Renal cortex interstitium (tissue), 11 donors: ENCODE results near the gene RPL22. TPM values are rescaled to one million over a fixed set of nuclear protein-coding genes. Genes with fewer than 3 reads are reported as not detected.

Source experiments
- DNase-seq, 11 donors: peaks; one replicate each; pipeline ENCODE4 v3.0.0-alpha.2; 2013; ENCODE audit warnings: low read depth in 9 of 11, low spot score in 4 of 11; ENCODE audit errors: extremely low read depth in 1 of 11
- polyA plus RNA-seq, 3 donors: library from polyadenylated mRNA; unstranded; fragments of 120-200 nt; gene quantifications; one replicate each; pipeline ENCODE4 v1.2.1, GENCODE V29; 2013; ENCODE audit not compliant: insufficient read length in 3 of 3

Gene RPL22
- polyA plus RNA-seq, 3 donors = 559 to 669 (median 607) TPM

DNA sequence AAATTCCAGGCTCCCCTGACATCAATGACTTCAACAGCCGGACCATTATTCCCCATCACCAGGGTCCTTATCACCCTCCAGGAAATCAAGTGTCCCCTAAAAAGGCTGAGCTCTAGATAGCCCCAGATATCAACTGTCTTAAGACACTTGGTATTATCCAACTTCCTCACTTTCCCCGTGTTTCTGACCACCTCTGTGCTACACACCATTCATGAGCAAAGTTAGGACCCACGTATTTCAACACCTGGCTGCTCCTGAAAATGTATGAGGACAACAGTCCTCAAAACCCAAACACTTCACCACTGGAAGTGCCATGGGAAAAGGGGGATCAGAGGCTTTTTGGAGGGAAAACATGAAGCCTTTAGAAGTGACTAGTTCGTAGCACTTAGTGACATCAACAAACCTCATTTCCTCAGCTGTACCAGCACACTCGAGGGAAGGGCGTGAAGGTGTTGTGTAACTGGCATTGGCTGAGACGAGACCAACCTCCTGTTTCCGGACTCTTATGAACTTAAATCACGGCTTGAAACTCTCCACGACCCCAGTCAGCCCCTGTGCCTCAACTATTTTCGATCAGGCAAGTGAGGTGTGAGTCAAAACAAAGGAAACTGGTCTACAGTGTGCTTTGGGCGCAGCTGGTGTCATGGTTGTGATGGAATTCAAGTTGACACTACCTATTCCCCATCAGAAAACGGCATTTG, 15.2 kb downstream of the RPL22 start:
- DNase-seq = no peak

DNA sequence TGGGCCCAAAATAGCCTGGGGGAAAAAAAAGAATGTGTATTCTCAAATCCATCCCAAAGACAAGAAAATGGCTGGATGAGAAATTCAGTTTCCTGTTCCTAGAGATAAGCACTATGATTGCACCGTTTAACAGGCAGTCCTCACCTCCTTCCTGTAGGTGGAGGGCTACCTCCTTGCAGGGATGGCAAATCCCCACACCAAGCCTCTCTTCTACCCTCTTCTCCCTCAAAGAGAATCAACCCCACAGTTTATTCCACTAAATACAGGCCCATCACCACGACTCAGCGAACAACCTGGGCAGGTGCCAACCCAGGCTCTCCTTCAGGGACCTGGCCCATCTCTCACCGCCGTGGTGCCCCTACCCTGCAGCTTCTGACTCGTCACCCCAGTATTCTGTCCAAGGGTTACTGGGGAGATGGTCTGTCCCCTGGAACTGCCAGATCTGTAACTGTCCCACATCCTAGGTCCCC, 15.8 kb downstream of the RPL22 start:
- DNase-seq = no peak

DNA sequence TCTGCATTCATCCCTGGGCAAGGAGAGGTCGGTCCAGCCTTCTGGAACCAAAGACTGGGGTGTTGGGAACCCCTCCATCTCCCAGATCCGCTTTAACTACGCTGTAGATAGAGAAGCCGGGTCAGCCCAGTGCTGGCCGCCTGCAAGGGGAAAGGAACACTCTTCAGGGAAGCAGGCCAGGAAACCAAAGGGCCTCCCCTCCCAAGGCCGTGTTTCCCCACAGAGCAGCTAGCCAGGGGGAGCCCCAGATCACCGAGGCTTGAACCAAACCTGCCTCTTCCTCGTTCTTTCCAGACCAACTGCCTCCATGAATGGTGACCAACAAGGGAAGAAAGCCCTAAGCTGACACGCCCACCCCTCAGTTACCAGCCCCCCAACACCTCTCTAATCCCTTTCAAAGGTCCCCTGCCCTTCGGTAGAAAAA, 18.0 kb downstream of the RPL22 start:
- no peak for DNase-seq

DNA sequence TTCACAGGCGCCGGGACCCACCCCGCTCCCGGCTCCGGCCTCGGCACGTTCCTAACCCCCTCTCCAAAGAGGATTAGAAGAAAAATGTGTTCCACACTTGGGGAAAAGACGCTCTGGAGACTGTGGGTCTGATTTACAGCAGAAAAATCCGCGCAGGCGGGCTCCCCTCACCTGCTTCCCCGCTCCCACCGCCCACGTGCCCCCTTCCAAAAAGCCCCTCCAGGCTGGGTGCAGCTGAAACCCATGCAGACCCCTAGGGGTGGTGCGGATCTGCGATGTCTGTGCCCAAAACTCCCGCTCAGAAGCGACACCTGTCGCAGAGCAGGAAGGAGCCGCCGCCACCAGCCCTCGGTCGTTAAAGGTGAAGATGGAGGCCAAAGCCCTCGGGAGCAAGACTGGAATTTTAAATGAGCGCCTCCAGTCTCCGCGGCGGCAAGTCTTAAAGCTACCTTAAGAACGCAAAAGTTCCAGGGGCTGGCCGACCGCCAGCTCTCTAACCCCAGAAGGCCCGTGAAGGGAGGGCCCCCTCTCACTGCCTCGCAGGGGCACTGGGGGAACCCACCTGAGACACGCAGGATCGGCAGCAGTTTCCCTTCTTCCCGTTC, 18.6 kb downstream of the RPL22 start:
- DNase-seq = no peak

DNA sequence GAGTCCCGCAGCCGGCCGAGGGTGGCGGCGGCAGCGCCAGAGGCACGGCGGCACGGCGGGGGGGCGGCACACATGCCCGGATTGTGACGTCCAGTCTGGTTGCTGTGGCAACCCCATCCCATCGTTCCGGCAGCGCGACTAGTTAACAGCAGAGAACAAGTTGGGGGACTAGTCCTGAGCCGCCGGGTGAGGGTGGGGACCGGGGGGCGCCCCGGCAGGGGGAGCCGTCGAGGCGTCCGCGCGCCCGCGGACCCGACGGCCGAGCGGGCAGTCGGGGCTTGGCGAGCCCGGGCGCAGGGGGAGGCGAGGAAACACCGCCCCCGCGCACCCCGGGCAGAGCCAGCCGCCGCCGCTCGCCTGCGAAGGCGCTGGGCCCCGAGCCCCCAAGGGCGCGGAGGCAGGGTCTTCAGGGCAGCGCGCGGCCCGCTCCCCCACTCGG, 19.1 kb downstream of the RPL22 start, which contains the start of gene CHD5:
TSS of gene CHD5 (minus strand) at position 54 of the 439 bp plus-strand sequence. CDS start 298 bp downstream, outside the sequence.
- no peak for DNase-seq

DNA sequence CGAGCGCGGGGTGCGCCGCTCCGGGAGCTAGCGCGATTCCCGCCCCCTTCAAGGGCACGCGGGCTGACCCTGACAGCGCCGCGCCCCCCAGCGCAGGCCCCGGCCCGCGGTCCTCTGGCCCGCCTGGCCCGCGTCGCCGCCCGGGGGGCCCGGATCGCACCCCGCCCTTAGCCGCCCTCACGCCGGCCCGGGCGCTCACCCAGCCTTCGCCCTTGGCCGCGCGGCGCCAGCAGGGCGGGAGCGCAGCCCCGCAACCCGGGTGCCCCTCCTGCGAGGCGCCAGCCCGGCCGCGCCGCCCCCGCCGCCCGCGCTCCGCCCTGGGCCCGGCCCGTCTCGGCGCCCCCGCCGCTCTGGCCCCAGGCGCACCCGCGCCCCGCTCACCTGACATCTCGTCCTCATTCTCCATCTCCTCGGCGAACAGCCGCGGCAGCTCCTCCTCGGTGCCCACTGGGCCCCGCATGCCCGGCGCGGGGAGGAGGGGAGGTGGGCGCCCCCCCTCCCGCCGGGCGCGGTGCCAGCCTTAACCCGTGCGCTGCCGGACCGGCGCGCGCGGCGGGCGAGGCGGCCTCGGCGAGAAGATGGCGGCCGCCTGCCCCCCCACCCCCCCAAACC, 19.7 kb downstream of the RPL22 start:
- no peak for DNase-seq

DNA sequence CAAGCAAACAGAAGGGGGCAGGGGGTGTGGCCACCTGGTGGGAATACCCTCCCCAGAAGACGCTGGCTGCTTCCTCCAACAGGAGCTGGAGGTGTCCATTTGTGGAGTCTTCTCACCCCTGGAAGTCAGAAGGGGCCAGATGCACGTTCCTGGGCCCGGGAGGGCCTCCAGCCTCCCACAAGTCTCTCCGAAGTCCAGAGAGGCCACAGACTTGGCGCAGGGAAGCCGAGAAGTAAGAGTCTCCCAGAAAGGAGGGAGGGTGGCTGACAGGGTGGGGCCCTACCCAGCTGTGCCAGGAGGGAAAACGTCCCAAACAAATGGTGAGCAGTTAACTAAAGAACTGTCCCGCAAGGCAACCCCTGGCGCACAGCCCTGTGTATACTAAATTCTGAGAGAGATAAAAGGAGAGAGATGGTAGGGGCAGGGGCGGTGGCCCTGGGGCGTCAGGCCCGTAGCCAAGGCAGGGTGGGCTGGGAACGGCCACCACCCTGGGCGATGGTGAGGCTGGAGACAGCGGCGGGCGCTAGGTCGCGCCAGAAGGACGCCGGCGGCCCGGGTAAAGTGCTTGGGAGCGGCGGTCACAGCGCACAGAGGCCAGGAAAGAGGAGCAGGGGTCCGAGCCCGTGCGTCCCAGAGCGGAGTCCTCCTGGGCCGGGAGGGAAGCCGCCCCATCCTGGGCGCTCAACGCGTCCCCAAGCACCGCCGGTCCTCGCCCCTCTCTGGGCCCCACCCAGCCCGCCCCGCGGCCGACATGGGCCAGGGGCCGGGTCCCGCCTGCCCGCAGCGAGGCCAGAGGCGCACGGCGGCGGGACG, 20.4 kb downstream of the RPL22 start:
- no peak for DNase-seq

DNA sequence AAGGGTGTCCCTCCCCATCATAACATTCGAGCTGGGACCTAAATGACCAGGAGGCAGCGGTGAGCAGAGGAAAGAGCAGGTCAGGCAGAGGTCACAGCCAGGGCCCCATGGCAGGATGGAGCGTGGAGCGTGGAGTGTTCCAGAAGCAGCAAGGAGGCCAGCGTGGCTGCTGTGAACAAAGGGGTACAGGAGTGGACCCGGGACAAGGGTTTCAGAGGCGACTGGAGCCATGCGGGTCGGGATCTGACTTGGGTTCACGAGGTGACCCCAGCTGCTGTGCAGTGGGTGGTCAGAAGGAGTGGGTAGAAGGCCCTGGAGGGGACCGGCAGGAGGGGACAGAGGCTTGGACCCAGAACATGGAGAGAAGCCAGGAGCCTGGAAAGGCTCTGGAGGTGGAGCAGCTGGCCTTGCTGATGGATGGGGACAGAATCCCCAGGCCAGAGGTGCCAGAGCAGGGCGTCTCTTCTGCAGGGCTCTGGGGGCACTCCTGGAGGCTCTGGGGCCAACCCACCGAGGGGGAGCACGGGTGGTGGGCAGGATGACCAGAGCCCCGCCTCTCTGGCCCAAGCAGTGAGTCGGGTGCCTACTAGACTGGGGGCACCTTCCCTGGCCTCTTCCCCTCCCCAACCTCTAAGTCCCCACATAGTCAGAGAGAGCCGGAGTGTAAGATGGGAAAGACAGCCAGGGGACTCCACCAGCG, 21.6 kb downstream of the RPL22 start:
- DNase-seq = no peak

DNA sequence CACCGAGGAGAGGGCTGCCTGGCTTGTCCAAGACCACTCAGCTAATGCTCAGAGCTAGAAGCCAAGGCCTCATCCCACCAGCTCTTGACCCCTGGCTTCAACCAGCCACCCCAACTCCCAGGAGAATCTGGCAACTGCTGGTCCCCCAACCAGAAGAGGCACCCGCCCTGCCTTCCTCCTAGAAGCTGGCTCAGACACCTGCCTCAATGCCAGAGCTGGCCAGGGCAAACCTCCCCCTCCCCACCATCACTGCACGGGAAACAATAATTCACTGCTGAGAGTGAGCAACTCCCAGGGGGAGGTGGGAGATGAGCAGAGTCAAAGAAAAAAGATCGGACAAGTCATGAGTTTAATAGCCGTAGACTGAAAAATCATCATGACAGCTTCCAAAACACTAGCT, 22.6 kb downstream of the RPL22 start:
- no peak for DNase-seq

DNA sequence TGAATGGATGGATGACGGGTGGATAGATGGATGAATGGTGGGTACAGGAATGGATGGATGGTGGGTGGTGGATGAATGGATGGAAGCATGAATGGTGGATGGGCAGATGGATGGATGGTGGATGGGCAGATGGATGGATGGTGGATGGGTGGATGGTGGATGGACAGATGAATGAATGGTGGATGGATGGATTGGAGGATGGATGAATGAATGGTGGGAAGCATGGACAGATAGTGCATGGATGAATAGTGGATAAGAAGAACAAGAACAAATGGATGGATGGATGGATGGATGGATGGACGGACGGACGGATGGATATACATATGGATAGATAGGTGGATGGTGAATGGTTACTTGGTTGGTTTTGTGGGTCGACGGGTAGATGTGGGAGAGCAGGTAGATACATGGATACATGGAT, 24.0 kb downstream of the RPL22 start:
- DNase-seq = no peak

DNA sequence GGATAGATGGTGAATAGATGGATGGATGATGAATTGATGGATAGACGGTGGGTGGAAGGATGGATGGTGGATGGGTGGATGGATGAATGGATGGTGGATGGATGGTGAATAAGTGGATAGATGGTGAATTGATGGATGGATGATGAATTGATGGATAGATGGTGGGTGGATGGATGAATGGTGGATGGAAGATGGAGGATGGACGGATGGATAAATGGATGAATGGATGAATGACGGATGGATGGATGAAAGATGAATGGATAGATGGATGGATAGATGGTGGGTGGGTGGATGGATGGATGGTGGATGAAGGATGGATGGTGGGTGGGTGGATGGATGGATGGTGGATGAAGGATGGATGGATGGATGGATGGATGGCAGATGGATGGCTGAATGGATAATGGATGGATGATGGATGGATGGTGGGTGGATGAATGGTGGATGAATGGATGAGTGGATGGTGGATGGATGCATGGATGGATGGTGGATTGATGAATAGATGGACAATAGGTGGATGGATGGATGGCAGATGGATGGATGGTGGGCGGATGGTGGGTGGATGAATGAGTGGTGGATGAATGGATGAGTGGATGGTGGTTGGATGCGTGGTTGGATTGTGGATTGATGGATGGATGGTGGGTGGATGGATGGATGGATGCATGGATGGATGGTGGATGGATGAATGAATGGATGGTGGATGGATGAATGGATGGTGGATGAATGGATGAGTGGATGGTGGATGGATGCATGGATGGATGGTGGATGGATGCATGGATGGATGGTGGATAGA, 24.6 kb downstream of the RPL22 start:
- DNase-seq = no peak

DNA sequence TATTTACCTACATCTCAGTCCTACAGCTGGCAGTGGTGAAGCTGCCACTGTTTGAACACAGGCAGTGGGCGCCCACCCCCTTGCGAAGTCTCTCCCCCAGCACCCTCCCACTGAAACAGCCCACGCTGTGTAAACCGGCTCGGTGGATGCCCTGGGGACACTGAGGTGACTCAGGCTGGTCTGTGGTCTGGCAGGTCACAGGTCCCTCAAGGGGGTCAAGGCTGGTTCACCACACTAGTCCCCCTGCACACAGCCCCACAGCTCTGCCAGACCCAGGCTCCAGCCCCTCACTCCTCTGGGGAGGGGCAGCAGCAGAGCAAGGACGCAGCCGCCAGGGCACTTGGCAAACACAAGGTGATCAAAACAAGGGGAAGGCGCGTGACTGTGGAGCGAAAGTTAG, 26.8 kb downstream of the RPL22 start:
- no peak for DNase-seq

DNA sequence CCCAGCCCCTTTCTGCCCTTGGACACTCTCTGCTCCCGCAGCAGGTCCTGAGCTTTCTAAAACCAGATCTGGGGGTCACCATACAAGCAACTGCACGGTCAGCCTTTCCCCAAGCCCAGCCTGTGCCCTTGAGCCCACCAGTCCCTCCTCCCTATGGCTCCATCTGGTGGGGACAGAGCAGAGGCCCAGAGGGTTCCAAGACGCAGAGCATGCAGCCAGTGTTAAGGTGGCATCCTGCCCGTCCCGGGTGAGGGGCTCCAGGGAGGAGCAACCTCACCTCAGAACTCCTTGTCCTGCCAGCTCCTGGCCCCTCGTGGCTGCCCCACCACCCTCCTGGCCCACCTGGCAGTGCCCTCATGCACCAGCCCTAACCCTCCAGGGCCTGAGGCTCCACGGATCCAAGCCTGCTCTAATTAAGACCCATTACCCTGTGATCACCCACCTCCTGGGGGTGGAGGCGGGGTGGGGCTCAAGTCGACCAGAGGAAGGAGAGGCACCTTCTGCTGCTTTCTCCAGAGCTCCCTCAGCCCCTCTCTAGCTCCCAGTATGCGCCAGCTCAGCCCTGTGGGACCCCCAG, 27.8 kb downstream of the RPL22 start:
- DNase-seq = no peak

DNA sequence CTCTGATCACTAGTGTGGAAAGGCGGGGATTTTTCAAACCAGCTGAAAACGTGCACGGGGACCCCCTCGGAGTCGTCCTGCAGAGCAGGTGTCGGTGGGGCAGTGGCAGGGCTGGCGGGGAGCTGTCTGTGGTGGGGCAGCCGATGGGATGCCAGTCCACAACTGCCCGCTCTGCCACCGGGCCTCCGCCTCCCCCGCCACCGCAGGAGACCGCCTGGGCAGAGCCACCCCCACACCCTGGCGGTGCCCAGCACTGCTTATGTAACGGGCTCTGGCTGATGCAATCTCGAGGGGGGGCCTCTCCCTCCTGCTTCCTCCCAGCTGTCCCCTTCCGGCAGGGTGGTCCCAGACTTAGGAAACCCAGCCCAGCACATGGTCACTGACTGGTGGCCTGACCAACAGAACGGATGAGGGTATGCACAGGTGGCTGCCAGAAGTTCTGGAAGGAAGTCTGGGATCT, 28.6 kb downstream of the RPL22 start:
- DNase-seq = no peak

DNA sequence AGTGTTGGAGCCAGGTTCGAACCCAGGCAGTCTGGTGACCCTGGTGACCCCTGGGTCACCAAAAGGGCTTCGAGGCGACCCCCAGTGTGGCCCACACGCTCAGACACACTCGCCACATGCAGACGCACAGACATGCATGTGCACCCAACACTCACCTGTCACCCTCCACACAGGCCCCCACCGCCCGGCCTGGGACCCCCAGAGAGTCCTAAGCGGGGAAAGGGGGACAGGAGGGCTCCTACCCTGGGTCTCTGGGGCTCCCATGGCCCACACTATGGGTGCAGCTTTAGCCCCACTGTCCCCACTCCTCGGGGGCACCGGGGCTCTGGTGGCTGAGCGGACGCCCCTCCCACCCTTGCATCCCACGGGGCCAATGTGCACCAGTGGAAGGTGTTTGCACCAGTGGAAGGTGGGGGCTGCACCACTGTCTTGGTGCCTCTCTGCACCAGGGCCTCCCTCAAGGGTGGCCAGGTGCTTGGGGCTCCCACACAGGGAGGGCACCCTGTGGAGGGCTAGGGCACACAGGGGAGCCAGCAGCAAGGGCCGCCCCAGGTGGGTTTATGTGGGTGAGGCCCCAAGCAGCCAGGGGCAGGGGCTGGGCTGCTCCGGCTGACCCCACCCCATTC, 29.2 kb downstream of the RPL22 start:
- DNase-seq = no peak

DNA sequence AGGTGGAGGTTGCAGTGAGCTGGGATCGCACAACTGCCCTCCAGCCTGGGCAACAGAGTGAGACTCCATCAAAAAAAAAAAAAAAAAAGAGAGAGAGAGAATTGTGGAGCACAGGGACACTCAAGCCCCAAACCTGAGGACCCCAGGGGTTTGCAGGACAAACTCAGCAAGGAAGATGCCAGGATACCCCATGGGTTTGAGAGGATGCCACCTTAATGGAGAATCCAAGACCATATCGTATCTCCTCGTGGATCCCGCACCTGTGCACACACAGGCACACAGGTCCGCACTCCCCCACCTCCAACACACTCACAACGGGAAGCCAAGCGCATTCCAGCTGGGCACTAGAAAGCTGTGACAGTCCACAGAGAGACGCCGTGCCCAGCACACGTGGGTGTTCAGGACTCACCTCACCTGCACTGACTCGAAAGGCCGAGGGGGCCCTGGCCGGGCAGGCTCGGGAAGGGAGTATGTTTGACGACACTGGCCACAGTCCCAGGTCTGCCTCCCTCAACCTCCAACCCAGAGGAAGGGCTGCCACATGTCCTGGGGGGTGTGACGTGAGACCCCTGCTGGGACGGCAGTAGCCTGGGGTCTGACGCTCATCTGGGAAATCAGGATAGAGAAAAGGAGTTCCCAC, 30.3 kb downstream of the RPL22 start:
- no peak for DNase-seq
